Activated T-helper 2 cell treated with anti-CD3 and anti-CD28 coated beads, Interferon-gamma antibody, Interleukin-2, Interleukin-4, amounts not matched to agents 10 μg/mL and 5 μg/mL and 100 μg/mL, durations not matched to agents 14 hours and 24 hours and 36 hours (primary cell): ENCODE measurements around the gene CHMP1B. TPM values are rescaled to one million over a fixed set of nuclear protein-coding genes. Genes with fewer than 3 reads are reported as not detected.
"Not testable (repeated sequence)": the region's sequence is repeated elsewhere in the genome, so short reads cannot be mapped to it uniquely, and the experiment has no call there.

Source experiments
- DNase-seq: peaks from one replicate; pipeline ENCODE4 v3.0.0; 2021; ENCODE audit warnings: low spot score
- H3K27ac Mint-ChIP-seq: one replicate; pipeline ENCODE4 v1.8.0; 2021; ENCODE audit warnings: mixed read lengths
- H3K27me3 Mint-ChIP-seq: one replicate; pipeline ENCODE4 v1.8.0; 2021; ENCODE audit warnings: low read depth, mixed read lengths
- H3K36me3 Mint-ChIP-seq: one replicate; pipeline ENCODE4 v1.8.0; 2021; ENCODE audit warnings: low read depth, mixed read lengths
- H3K4me1 Mint-ChIP-seq: one replicate; pipeline ENCODE4 v1.8.0; 2021; ENCODE audit warnings: low read depth, mixed read lengths
- H3K4me3 Mint-ChIP-seq: one replicate; pipeline ENCODE4 v1.8.0; 2021; ENCODE audit warnings: low read depth, mild to moderate bottlenecking, moderate library complexity, mixed read lengths
- H3K9me3 Mint-ChIP-seq: one replicate; pipeline ENCODE4 v1.8.0; 2021; ENCODE audit warnings: mixed read lengths
- intact Hi-C: fragments of 100-400 bp; cut with micrococcal nuclease; formaldehyde crosslinking; loops from one replicate; pipeline ENCODE4 v1.15.1; 2023
- total RNA-seq: library from RNA; stranded (reverse); gene quantifications from 2 replicates; pipeline ENCODE4 v1.2.3, GENCODE V29; 2022

Gene CHMP1B
- total RNA-seq, 1 donor from 2014 or later: 28.3 TPM

- intact Hi-C loops: no loop called here
- DNase-seq: no peak
- H3K9me3 Mint-ChIP-seq: no peaks in the 10 kb centered on the region
- H3K27ac Mint-ChIP-seq: no peak overlapping the region
- peaks cover 21% of the 10 kb centered on the region for H3K4me1 Mint-ChIP-seq
- H3K27me3 Mint-ChIP-seq: peaks cover 3% of the 10 kb centered on the region
- H3K4me3 Mint-ChIP-seq: no peak overlapping the region
- peaks cover 5% of the 10 kb centered on the region for H3K36me3 Mint-ChIP-seq
Observed at GRCh38 chr18:11847811-11848210, 3.4 kb upstream of the CHMP1B start.

GRCh38 chr18:11849279-11849678 is 1.9 kb upstream of the CHMP1B start:
- Mint-ChIP-seq H3K4me3 (no peak overlapping the region), H3K9me3 (no peaks in the 10 kb centered on the region), H3K4me1 (peaks cover 24% of the 10 kb centered on the region), H3K36me3 (peaks cover 5% of the 10 kb centered on the region), H3K27ac (peak overlapping the region; percentile 6), H3K27me3 (peaks cover 3% of the 10 kb centered on the region)
- DNase-seq: no peak
- intact Hi-C loops: no loop called here

- Mint-ChIP-seq H3K36me3 (peaks cover 9% of the 10 kb centered on the region), H3K4me1 (peaks cover 26% of the 10 kb centered on the region), H3K9me3 (no peaks in the 10 kb centered on the region), H3K27me3 (no peaks in the 10 kb centered on the region), H3K4me3 (peak overlapping the region; percentile 100), H3K27ac (peak overlapping the region; percentile 100)
- intact Hi-C loops: loop anchor here (2.0 to 10.0 kb wide), 3 partner anchors 59 to 852 kb away; partner anchors contain the start of genes CEP76, MPPE1 and PSMG2
- peak; percentile 36 for DNase-seq
Observed at GRCh38 chr18:11849841-11850634, 1.2 kb upstream of the CHMP1B start.

GRCh38 chr18:11850821-11851145 is 430 bp upstream of the CHMP1B start:
- Mint-ChIP-seq H3K4me3 (peak overlapping the region; percentile 100), H3K4me1 (peaks cover 28% of the 10 kb centered on the region), H3K27me3 (no peaks in the 10 kb centered on the region), H3K27ac (peak overlapping the region; percentile 100), H3K9me3 (no peaks in the 10 kb centered on the region), H3K36me3 (peaks cover 9% of the 10 kb centered on the region)
- no peak for DNase-seq
- intact Hi-C loops: loop anchor here (1.0 to 10.0 kb wide), 4 partner anchors 58 to 852 kb away; partner anchors contain the start of genes CEP76, IMPA2, MPPE1 and PSMG2

GRCh38 chr18:11851806-11852337 is 659 bp downstream of the CHMP1B start:
- no peaks in the 10 kb centered on the region for H3K9me3 Mint-ChIP-seq
- peak overlapping the region; percentile 100 for H3K4me3 Mint-ChIP-seq
- H3K27me3 Mint-ChIP-seq: no peaks in the 10 kb centered on the region
- peak; percentile 54 for DNase-seq
- intact Hi-C loops: loop anchor here (1.0 to 10.0 kb wide), 4 partner anchors 57 to 850 kb away; partner anchors contain the start of genes CEP76, IMPA2, MPPE1 and PSMG2
- peak overlapping the region; percentile 100 for H3K27ac Mint-ChIP-seq
- H3K4me1 Mint-ChIP-seq: peaks cover 29% of the 10 kb centered on the region
- peaks cover 9% of the 10 kb centered on the region for H3K36me3 Mint-ChIP-seq

- intact Hi-C loops: loop anchor here (5.0 to 10.0 kb wide), 2 partner anchors 90 to 848 kb away; partner anchors contain the start of genes CEP76 and PSMG2
- H3K36me3 Mint-ChIP-seq, H3K4me3 Mint-ChIP-seq, DNase-seq, H3K27me3 Mint-ChIP-seq, H3K27ac Mint-ChIP-seq, H3K9me3 Mint-ChIP-seq: not testable (repeated sequence)
- H3K4me1 Mint-ChIP-seq: peaks cover 45% of the 10 kb centered on the region
Observed at GRCh38 chr18:11854554-11854953, 3.3 kb downstream of the CHMP1B start.

- Mint-ChIP-seq H3K27ac (no peak overlapping the region), H3K27me3 (no peaks in the 10 kb centered on the region), H3K4me1 (peaks cover 35% of the 10 kb centered on the region), H3K36me3 (peaks cover 4% of the 10 kb centered on the region), H3K9me3 (no peaks in the 10 kb centered on the region), H3K4me3 (no peak overlapping the region)
- no peak for DNase-seq
- intact Hi-C loops: loop anchor here (10.0 kb wide), 1 partner anchor 93 kb away; no protein-coding TSS in a partner anchor
Observed at GRCh38 chr18:11857177-11857887, 6.1 kb downstream of the CHMP1B start.

GRCh38 chr18:11859282-11859830 is 8.1 kb downstream of the CHMP1B start:
- intact Hi-C loops: loop anchor here (10.0 kb wide), 1 partner anchor 95 kb away; no protein-coding TSS in a partner anchor
- Mint-ChIP-seq H3K36me3 (peaks cover 4% of the 10 kb centered on the region), H3K9me3 (no peaks in the 10 kb centered on the region), H3K4me1 (peaks cover 30% of the 10 kb centered on the region), H3K27ac (peak overlapping the region; percentile 7), H3K27me3 (no peaks in the 10 kb centered on the region), H3K4me3 (no peak overlapping the region)
- DNase-seq: no peak

GRCh38 chr18:11859903-11860407 is 8.7 kb downstream of the CHMP1B start:
- DNase-seq: no peak
- H3K36me3 Mint-ChIP-seq: peaks cover 1% of the 10 kb centered on the region
- peaks cover 28% of the 10 kb centered on the region for H3K4me1 Mint-ChIP-seq
- H3K4me3 Mint-ChIP-seq: no peak overlapping the region
- no peaks in the 10 kb centered on the region for H3K9me3 Mint-ChIP-seq
- no peaks in the 10 kb centered on the region for H3K27me3 Mint-ChIP-seq
- peak overlapping the region; percentile 65 for H3K27ac Mint-ChIP-seq
- intact Hi-C loops: loop anchor here (10.0 kb wide), 1 partner anchor 95 kb away; no protein-coding TSS in a partner anchor

GRCh38 chr18:11860594-11861450 is 9.6 kb downstream of the CHMP1B start:
- Mint-ChIP-seq H3K27me3 (no peaks in the 10 kb centered on the region), H3K4me3 (no peak overlapping the region), H3K27ac (peak overlapping the region; percentile 65), H3K4me1 (peaks cover 26% of the 10 kb centered on the region), H3K36me3 (no peaks in the 10 kb centered on the region), H3K9me3 (no peaks in the 10 kb centered on the region)
- DNase-seq: no peak
- intact Hi-C loops: no loop called here

- no peak overlapping the region for H3K27ac Mint-ChIP-seq
- no peak overlapping the region for H3K4me3 Mint-ChIP-seq
- intact Hi-C loops: no loop called here
- H3K36me3 Mint-ChIP-seq: no peaks in the 10 kb centered on the region
- peaks cover 26% of the 10 kb centered on the region for H3K4me1 Mint-ChIP-seq
- DNase-seq: no peak
- H3K27me3 Mint-ChIP-seq: no peaks in the 10 kb centered on the region
- H3K9me3 Mint-ChIP-seq: no peaks in the 10 kb centered on the region
Observed at GRCh38 chr18:11861583-11862288, 10.5 kb downstream of the CHMP1B start.
